DND-41 (cell line): ENCODE data around the gene OR2C3.

ENCODE experiments used
- CTCF ChIP-seq: IDR thresholded peaks from 2 replicates; pipeline ENCODE4 v1.5.1; 2012; ENCODE audit warnings: borderline replicate concordance, low read length, moderate library complexity, mild to moderate bottlenecking; ENCODE audit not compliant: poor library complexity, severe bottlenecking; ENCODE audit errors: extremely low read depth
- EZH2 ChIP-seq: IDR thresholded peaks from 3 replicates; pipeline ENCODE4 v1.6.1; 2012; ENCODE audit warnings: borderline replicate concordance, low read depth, mild to moderate bottlenecking, moderate library complexity, low read length, inconsistent platforms; ENCODE audit not compliant: severe bottlenecking

GRCh38 chr1:247551721-247552120 lies 15.5 kb upstream of the OR2C3 start:
- TF ChIP-seq CTCF = no peak
- no peak for TF ChIP-seq EZH2
